SK-N-SH treated with all-trans-retinoic acid at 6 μM for 48 hours (cell line): ENCODE measurements around the gene APOA5.

Source experiments
- ATAC-seq: fragments of 200-7000 bp; cut with Tn5 transposase; 3 replicates; pipeline ENCODE4 v1.9.1; 2020; ENCODE audit warnings: mild to moderate bottlenecking, moderate library complexity
- ARNTL ChIP-seq: fragments of 450-650 bp; formaldehyde crosslinking; IDR thresholded peaks from 2 replicates; pipeline ENCODE4 v1.5.0; 2020; ENCODE audit warnings: low read depth, mild to moderate bottlenecking, moderate library complexity, borderline replicate concordance
- BACH2 ChIP-seq: fragments of 250-450 bp; sonication (Bioruptor Pico); IDR thresholded peaks from 2 replicates; pipeline ENCODE4 v1.9.0; 2021; ENCODE audit warnings: mild to moderate bottlenecking, borderline replicate concordance
- ESRRG ChIP-seq: fragments of 250-450 bp; sonication (Bioruptor Pico); IDR thresholded peaks from 2 replicates; pipeline ENCODE4 v1.6.1; 2021; ENCODE audit warnings: mild to moderate bottlenecking
- GLIS3 ChIP-seq: fragments of 250-450 bp; sonication (Bioruptor Pico); IDR thresholded peaks from 2 replicates; pipeline ENCODE4 v1.5.0; 2020; ENCODE audit warnings: mild to moderate bottlenecking, moderate library complexity
- ISL1 ChIP-seq: fragments of 250-450 bp; sonication (Bioruptor Pico); IDR thresholded peaks from 2 replicates; pipeline ENCODE4 v2.1.2; 2022; ENCODE audit warnings: mild to moderate bottlenecking, moderate library complexity
- OSR1 ChIP-seq: fragments of 250-450 bp; sonication (Bioruptor Pico); IDR thresholded peaks from 2 replicates; pipeline ENCODE4 v1.8.0; 2022; ENCODE audit warnings: moderate library complexity, mild to moderate bottlenecking, inconsistent platforms
- PPARA ChIP-seq: fragments of 250-450 bp; sonication (Bioruptor Pico); IDR thresholded peaks from 2 replicates; pipeline ENCODE4 v1.5.0; 2020; ENCODE audit warnings: mild to moderate bottlenecking, borderline replicate concordance
- RARB ChIP-seq: fragments of 250-450 bp; sonication (Bioruptor Pico); IDR thresholded peaks from 2 replicates; pipeline ENCODE4 v1.8.0; 2021; ENCODE audit warnings: mild to moderate bottlenecking, moderate library complexity
- TOX ChIP-seq: fragments of 250-450 bp; sonication (Bioruptor Pico); IDR thresholded peaks from 2 replicates; pipeline ENCODE4 v1.8.0; 2021; ENCODE audit warnings: mild to moderate bottlenecking, moderate library complexity, borderline replicate concordance
- ZC3H10 ChIP-seq: fragments of 250-450 bp; sonication (Bioruptor Pico); IDR thresholded peaks from 2 replicates; pipeline ENCODE4 v1.5.1; 2021; ENCODE audit warnings: mild to moderate bottlenecking, moderate library complexity
- ZFP3 ChIP-seq: fragments of 250-450 bp; sonication (Bioruptor Pico); IDR thresholded peaks from 2 replicates; pipeline ENCODE4 v1.5.0; 2020; ENCODE audit warnings: mild to moderate bottlenecking, moderate library complexity
- ZFP30 ChIP-seq: fragments of 450-650 bp; formaldehyde crosslinking; IDR thresholded peaks from 2 replicates; pipeline ENCODE4 v1.5.0; 2022; ENCODE audit warnings: mild to moderate bottlenecking, moderate library complexity
- ZNF565 ChIP-seq: fragments of 450-650 bp; formaldehyde crosslinking; conservative IDR thresholded peaks from 2 replicates; pipeline ENCODE4 v1.5.0; 2020; ENCODE audit warnings: low read depth, mild to moderate bottlenecking, moderate library complexity
- ZNF70 ChIP-seq: fragments of 450-650 bp; formaldehyde crosslinking; IDR thresholded peaks from 2 replicates; pipeline ENCODE4 v1.5.0; 2020; ENCODE audit warnings: mild to moderate bottlenecking, moderate library complexity
- ZNF8 ChIP-seq: fragments of 450-650 bp; formaldehyde crosslinking; IDR thresholded peaks from 2 replicates; pipeline ENCODE4 v1.5.0; 2020; ENCODE audit warnings: mild to moderate bottlenecking, moderate library complexity
- TF ChIP-seq, protein P1 (sequence below): fragments of 250-450 bp; sonication (Bioruptor Pico); IDR thresholded peaks from 2 replicates; pipeline ENCODE4 v1.8.0; 2021; ENCODE audit warnings: low read depth, mild to moderate bottlenecking, moderate library complexity, borderline replicate concordance
- TF ChIP-seq, protein P2 (sequence below): fragments of 250-450 bp; sonication (Bioruptor Pico); IDR thresholded peaks from 2 replicates; pipeline ENCODE4 v1.5.1; 2020; ENCODE audit warnings: low read depth, mild to moderate bottlenecking, moderate library complexity
- TF ChIP-seq, protein P3 (sequence below): fragments of 250-450 bp; sonication (Bioruptor Pico); IDR thresholded peaks from 2 replicates; pipeline ENCODE4 v1.5.1; 2021; ENCODE audit warnings: mild to moderate bottlenecking, moderate library complexity
- TF ChIP-seq, protein P4 (sequence below): fragments of 250-450 bp; sonication (Bioruptor Pico); IDR thresholded peaks from 2 replicates; pipeline ENCODE4 v1.8.0; 2020; ENCODE audit warnings: mild to moderate bottlenecking, moderate library complexity, borderline replicate concordance

The APOA5 gene

DNA sequence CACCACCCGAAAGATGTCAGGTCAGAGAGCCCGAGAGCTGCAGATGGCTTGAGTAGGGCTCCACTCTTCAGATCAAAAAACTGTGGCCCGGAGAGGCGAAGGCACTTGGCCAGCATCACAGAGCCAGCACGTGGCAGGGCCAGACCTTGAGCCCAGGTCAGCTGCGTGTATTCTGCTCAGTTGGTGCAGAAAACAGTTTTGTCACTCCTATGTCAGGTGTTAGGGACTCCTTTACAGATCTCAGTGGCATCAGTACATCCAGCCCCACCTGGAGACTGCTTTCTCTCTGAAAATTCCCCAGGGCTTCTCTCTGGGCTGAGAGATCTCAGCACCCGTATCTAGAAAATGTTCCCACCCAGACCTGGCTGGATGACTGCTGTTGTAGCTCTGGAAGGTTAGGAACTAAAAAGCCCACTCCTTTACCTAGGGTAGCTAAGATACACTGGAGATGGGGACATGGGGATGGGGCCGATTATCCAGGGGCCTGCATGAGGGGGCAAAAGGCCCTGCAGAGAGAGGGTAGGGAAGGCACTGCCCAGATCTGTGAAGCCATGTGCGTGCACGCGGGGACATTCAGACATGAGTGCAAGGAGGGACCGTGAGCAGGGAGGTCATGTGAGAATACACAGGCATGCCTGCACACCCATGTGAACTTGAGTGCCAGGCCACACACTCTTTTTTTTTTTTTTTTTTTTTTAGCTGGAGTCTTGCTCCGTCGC lies 42.3 kb upstream of the APOA5 start (continued):
- TF ChIP-seq, protein P1, sequence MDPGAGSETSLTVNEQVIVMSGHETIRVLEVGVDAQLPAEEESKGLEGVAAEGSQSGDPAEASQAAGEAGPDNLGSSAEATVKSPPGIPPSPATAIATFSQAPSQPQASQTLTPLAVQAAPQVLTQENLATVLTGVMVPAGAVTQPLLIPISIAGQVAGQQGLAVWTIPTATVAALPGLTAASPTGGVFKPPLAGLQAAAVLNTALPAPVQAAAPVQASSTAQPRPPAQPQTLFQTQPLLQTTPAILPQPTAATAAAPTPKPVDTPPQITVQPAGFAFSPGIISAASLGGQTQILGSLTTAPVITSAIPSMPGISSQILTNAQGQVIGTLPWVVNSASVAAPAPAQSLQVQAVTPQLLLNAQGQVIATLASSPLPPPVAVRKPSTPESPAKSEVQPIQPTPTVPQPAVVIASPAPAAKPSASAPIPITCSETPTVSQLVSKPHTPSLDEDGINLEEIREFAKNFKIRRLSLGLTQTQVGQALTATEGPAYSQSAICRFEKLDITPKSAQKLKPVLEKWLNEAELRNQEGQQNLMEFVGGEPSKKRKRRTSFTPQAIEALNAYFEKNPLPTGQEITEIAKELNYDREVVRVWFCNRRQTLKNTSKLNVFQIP (CRISPR knock-in tag): no peak
- TF ChIP-seq, protein P2, sequence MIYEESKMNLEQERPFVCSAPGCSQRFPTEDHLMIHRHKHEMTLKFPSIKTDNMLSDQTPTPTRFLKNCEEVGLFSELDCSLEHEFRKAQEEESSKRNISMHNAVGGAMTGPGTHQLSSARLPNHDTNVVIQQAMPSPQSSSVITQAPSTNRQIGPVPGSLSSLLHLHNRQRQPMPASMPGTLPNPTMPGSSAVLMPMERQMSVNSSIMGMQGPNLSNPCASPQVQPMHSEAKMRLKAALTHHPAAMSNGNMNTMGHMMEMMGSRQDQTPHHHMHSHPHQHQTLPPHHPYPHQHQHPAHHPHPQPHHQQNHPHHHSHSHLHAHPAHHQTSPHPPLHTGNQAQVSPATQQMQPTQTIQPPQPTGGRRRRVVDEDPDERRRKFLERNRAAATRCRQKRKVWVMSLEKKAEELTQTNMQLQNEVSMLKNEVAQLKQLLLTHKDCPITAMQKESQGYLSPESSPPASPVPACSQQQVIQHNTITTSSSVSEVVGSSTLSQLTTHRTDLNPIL (CRISPR knock-in tag): no peak
- no peak for TF ChIP-seq ZFP30 (CRISPR knock-in tag)

DNA sequence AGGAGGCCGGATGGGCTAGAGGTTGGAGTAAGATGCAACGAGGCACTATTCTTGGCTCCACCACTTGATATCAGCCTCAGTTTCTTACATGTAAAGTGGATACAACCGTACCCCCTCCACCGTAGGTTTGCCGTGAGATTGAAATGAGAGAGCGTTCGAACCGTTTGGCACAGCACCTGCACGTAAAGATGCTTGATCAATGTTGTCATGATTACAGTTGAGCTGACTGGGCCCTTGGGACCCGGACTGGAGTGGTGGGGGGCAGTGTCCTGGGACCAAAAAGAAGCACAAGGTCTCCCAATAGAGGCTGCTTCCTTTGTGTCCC lies 41.8 kb upstream of the APOA5 start:
- TF ChIP-seq, protein P3, sequence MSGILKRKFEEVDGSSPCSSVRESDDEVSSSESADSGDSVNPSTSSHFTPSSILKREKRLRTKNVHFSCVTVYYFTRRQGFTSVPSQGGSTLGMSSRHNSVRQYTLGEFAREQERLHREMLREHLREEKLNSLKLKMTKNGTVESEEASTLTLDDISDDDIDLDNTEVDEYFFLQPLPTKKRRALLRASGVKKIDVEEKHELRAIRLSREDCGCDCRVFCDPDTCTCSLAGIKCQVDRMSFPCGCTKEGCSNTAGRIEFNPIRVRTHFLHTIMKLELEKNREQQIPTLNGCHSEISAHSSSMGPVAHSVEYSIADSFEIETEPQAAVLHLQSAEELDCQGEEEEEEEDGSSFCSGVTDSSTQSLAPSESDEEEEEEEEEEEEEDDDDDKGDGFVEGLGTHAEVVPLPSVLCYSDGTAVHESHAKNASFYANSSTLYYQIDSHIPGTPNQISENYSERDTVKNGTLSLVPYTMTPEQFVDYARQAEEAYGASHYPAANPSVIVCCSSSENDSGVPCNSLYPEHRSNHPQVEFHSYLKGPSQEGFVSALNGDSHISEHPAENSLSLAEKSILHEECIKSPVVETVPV: no peak
- TF ChIP-seq ZC3H10 (no peak), BACH2 (CRISPR knock-in tag) (no peak), TOX (CRISPR knock-in tag) (no peak), ISL1 (CRISPR knock-in tag) (no peak), RARB (CRISPR knock-in tag) (no peak)
- no peak for ATAC-seq

DNA sequence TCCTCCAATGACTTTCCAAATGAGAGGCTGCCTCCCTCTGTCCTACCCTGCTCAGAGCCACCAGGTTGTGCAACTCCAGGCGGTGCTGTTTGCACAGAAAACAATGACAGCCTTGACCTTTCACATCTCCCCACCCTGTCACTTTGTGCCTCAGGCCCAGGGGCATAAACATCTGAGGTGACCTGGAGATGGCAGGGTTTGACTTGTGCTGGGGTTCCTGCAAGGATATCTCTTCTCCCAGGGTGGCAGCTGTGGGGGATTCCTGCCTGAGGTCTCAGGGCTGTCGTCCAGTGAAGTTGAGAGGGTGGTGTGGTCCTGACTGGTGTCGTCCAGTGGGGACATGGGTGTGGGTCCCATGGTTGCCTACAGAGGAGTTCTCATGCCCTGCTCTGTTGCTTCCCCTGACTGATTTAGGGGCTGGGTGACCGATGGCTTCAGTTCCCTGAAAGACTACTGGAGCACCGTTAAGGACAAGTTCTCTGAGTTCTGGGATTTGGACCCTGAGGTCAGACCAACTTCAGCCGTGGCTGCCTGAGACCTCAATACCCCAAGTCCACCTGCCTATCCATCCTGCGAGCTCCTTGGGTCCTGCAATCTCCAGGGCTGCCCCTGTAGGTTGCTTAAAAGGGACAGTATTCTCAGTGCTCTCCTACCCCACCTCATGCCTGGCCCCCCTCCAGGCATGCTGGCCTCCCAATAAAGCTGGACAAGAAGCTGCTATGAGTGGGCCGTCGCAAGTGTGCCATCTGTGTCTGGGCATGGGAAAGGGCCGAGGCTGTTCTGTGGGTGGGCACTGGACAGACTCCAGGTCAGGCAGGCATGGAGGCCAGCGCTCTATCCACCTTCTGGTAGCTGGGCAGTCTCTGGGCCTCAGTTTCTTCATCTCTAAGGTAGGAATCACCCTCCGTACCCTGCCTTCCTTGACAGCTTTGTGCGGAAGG lies 40.9 kb upstream of the APOA5 start:
- TF ChIP-seq ZNF70: no peak
- TF ChIP-seq PPARA (CRISPR knock-in tag): no peak
- TF ChIP-seq ZC3H10: no peak
- TF ChIP-seq ZNF8 (CRISPR knock-in tag): no peak
- ATAC-seq: no peak

DNA sequence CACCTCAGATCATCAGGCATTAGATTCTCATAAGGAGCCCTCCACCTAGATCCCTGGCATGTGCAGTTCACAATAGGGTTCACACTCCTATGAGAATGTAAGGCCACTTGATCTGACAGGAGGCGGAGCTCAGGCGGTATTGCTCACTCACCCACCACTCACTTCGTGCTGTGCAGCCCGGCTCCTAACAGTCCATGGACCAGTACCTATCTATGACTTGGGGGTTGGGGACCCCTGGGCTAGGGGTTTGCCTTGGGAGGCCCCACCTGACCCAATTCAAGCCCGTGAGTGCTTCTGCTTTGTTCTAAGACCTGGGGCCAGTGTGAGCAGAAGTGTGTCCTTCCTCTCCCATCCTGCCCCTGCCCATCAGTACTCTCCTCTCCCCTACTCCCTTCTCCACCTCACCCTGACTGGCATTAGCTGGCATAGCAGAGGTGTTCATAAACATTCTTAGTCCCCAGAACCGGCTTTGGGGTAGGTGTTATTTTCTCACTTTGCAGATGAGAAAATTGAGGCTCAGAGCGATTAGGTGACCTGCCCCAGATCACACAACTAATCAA lies 40.2 kb upstream of the APOA5 start:
- no peak for ATAC-seq

More for the DNA sequence above, 40.2 kb upstream of the APOA5 start:
- no peak for TF ChIP-seq TOX (CRISPR knock-in tag)
- no peak for TF ChIP-seq GLIS3
- no peak for TF ChIP-seq PPARA (CRISPR knock-in tag)
- TF ChIP-seq ESRRG: no peak
- TF ChIP-seq, protein P4, sequence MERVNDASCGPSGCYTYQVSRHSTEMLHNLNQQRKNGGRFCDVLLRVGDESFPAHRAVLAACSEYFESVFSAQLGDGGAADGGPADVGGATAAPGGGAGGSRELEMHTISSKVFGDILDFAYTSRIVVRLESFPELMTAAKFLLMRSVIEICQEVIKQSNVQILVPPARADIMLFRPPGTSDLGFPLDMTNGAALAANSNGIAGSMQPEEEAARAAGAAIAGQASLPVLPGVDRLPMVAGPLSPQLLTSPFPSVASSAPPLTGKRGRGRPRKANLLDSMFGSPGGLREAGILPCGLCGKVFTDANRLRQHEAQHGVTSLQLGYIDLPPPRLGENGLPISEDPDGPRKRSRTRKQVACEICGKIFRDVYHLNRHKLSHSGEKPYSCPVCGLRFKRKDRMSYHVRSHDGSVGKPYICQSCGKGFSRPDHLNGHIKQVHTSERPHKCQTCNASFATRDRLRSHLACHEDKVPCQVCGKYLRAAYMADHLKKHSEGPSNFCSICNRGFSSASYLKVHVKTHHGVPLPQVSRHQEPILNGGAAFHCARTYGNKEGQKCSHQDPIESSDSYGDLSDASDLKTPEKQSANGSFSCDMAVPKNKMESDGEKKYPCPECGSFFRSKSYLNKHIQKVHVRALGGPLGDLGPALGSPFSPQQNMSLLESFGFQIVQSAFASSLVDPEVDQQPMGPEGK: no peak
- no peak for TF ChIP-seq ZNF70
- TF ChIP-seq ZFP30 (CRISPR knock-in tag): no peak
- TF ChIP-seq ARNTL (CRISPR knock-in tag): no peak
- TF ChIP-seq ZFP3 (CRISPR knock-in tag): no peak
- TF ChIP-seq, protein P3: no peak
- TF ChIP-seq, protein P1 (CRISPR knock-in tag): no peak
- no peak for TF ChIP-seq OSR1 (CRISPR knock-in tag)
- TF ChIP-seq ZC3H10: no peak
- TF ChIP-seq ZNF565 (CRISPR knock-in tag): no peak
- TF ChIP-seq RARB (CRISPR knock-in tag): no peak
- TF ChIP-seq, protein P2 (CRISPR knock-in tag): no peak
- no peak for TF ChIP-seq ISL1 (CRISPR knock-in tag)
